GM19468 (cell line): ENCODE measurements around the gene AUP1.

Experiments used
- ATAC-seq: cut with Tn5 transposase; IDR thresholded peaks from one replicate; pipeline ENCODE4 v1.9.1; 2021; ENCODE audit warnings: mild to moderate bottlenecking, moderate library complexity, moderate number of reproducible peaks; ENCODE audit not compliant: unreplicated experiment; ENCODE audit errors: extremely low read depth

Gene AUP1

GRCh38 chr2:74538881-74539339 is 9.4 kb upstream of the AUP1 start:
- ATAC-seq: no peak

- no peak for ATAC-seq
Measured at GRCh38 chr2:74537140-74537539, 7.6 kb upstream of the AUP1 start.

GRCh38 chr2:74536166-74536950 is 6.9 kb upstream of the AUP1 start:
- no peak for ATAC-seq

GRCh38 chr2:74535440-74535965 is 6.0 kb upstream of the AUP1 start:
- ATAC-seq: no peak

GRCh38 chr2:74534411-74534810 is 4.9 kb upstream of the AUP1 start:
- ATAC-seq: no peak

GRCh38 chr2:74533464-74533863 is 4.0 kb upstream of the AUP1 start:
- ATAC-seq: no peak

- no peak for ATAC-seq
Measured at GRCh38 chr2:74532222-74532621, 2.7 kb upstream of the AUP1 start.

- no peak for ATAC-seq
Measured at GRCh38 chr2:74531666-74532065, 2.2 kb upstream of the AUP1 start.

- no peak for ATAC-seq
Measured at GRCh38 chr2:74530239-74531187, 1.0 kb upstream of the AUP1 start.

- ATAC-seq: no peak
Measured at GRCh38 chr2:74528600-74529356, 728 bp downstream of the AUP1 start.

GRCh38 chr2:74527741-74528140 is 1.8 kb downstream of the AUP1 start:
- ATAC-seq: no peak

GRCh38 chr2:74526649-74527230 is 2.8 kb downstream of the AUP1 start:
- ATAC-seq: no peak

GRCh38 chr2:74525717-74526648 is 3.5 kb downstream of the AUP1 start, which contains the start of gene DQX1:
DQX1 (minus strand) TSS chr2:74526231; CDS start chr2:74525729, 502 bp downstream.
- ATAC-seq: no peak

- no peak for ATAC-seq
Measured at GRCh38 chr2:74524955-74525716, 4.4 kb downstream of the AUP1 start.

GRCh38 chr2:74524005-74524404 is 5.5 kb downstream of the AUP1 start:
- no peak for ATAC-seq

- ATAC-seq: no peak
Measured at GRCh38 chr2:74522516-74522915, 7.0 kb downstream of the AUP1 start.

- no peak for ATAC-seq
Measured at GRCh38 chr2:74516650-74517049, 12.9 kb downstream of the AUP1 start.
